ENCODE measurements around the gene LIMK1. TPM values are rescaled to one million over a fixed set of nuclear protein-coding genes. Genes with fewer than 3 reads are reported as not detected.

Gene LIMK1
- total RNA-seq, 1 donor from 2014 or later = 51.0 TPM

DNA sequence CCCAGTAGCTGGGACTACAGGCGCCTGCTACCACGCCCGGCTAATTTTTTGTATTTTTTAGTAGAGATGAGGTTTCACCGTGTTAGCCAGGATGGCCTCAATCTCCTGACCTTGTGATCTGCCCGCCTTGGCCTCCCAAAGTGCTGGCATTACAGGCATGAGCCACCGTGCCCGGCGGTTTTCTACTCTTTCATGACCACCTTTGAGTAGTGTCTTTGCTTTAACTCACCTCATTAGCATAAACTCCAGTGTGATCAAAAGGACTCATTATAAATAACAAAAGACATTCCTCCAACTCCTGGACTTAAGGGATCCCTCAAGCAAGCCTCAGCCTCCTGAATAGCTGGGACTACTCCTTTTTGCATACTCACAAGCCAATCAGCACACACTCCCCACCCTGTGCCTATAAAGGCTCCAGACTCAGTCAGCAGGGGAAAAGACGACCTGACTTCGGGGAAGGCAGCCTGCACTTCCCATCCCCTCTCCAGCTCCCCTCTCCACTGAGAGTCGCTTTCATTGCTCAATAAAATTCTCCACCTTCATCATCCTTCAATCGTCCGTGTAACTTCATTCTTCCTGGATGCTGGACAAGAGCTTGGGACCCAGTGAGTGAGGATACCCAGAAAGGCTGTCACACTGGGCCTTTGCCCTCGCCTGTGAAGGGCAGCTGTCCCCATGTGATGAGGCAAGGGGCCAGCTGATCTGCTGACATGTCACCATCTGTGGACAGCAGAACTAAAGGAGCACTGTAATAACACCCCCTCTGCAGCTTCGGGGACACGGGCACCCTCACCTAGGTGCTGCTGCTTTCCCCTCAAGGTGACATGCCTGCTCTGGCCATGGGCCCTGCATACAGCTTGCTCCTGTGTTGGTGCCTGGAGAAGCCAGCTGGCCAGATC is 55.6 kb downstream of the LIMK1 start:
- no peak for DNase-seq (ENCODE audit: low spot score)
- TF ChIP-seq, protein P1, sequence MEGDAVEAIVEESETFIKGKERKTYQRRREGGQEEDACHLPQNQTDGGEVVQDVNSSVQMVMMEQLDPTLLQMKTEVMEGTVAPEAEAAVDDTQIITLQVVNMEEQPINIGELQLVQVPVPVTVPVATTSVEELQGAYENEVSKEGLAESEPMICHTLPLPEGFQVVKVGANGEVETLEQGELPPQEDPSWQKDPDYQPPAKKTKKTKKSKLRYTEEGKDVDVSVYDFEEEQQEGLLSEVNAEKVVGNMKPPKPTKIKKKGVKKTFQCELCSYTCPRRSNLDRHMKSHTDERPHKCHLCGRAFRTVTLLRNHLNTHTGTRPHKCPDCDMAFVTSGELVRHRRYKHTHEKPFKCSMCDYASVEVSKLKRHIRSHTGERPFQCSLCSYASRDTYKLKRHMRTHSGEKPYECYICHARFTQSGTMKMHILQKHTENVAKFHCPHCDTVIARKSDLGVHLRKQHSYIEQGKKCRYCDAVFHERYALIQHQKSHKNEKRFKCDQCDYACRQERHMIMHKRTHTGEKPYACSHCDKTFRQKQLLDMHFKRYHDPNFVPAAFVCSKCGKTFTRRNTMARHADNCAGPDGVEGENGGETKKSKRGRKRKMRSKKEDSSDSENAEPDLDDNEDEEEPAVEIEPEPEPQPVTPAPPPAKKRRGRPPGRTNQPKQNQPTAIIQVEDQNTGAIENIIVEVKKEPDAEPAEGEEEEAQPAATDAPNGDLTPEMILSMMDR (IDR thresholded peaks at IDR 0.05; ENCODE audit: unreplicated experiment) = no peak
- Mint-ChIP-seq H3K9me3 (ENCODE audit: unreplicated experiment) (no peaks in the 10 kb centered on the region), H3K4me1 (ENCODE audit: unreplicated experiment) (peaks cover 7% of the 10 kb centered on the region), H3K36me3 (ENCODE audit: low read depth, unreplicated experiment) (no peaks in the 10 kb centered on the region), H3K27me3 (ENCODE audit: unreplicated experiment) (peaks cover 4% of the 10 kb centered on the region), H3K27ac (ENCODE audit: unreplicated experiment) (no peak overlapping the region), H3K4me3 (ENCODE audit: unreplicated experiment) (peak overlapping the region; percentile 4)

DNA sequence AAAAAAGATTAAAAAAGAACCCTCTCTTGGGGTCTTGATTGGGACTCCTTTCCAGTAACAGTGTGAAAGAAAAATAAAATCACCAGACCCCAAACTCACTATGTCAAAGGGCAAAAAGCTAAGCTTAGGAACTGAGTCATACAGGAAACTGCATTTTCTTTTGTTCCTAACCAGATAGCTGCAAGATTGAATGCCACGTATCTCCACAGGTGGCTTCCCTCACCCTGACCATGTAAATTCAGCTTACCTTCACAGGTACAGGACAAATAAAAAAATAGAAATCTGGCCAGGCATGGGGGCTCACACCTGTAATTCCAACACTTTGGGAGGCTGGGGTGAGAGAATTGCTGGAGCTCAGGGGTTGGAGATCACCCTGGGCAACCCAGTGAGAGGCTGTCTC is 58.1 kb downstream of the LIMK1 start:
- TF ChIP-seq, protein P1 (IDR thresholded peaks at IDR 0.05; ENCODE audit: unreplicated experiment) = no peak
- H3K9me3 Mint-ChIP-seq (ENCODE audit: unreplicated experiment) = no peaks in the 10 kb centered on the region
- H3K4me3 Mint-ChIP-seq (ENCODE audit: unreplicated experiment) = no peak overlapping the region
- no peak for DNase-seq (ENCODE audit: low spot score)
- peaks cover 7% of the 10 kb centered on the region for H3K4me1 Mint-ChIP-seq (ENCODE audit: unreplicated experiment)
- no peak overlapping the region for H3K27ac Mint-ChIP-seq (ENCODE audit: unreplicated experiment)
- H3K27me3 Mint-ChIP-seq (ENCODE audit: unreplicated experiment) = peaks cover 4% of the 10 kb centered on the region
- peaks cover 9% of the 10 kb centered on the region for H3K36me3 Mint-ChIP-seq (ENCODE audit: low read depth, unreplicated experiment)

DNA sequence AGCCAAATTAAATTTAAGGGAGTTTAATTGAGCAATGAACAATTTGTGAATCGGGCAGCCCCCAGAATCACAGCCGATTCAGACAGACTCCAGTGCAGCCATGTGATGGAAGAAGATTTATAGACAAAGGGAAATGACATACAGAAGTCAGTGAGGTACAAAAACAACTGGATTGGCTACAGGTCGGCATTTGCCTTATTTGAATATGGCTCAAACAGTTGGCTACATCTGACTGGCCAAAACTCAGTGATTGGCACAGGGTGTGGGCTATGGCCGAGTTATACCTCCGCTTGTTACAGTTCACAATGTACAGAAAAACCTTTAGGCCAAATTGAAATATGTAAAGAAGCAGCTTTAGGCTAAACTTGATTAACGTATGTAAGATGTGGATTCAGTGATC is 59.8 kb downstream of the LIMK1 start:
- peaks cover 4% of the 10 kb centered on the region for H3K27me3 Mint-ChIP-seq (ENCODE audit: unreplicated experiment)

DNA sequence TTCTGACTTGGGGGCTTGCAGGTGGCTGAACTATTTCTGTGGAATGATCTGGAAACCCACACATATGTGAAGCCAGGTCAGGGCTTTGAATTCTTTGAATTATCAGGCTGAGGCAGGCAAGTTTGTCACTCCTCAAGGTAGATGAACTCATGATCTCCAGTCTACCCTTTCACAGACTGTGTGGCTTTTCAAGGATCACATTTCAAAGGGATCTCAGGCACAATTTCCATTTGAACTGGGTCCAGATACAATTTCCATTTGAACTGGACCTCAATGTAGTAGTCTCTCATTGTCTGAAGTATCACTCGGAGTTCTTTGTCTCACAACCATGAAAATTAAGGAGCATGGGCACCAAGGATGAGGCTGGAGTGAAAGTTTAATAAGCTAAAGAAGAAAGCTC is 64.9 kb downstream of the LIMK1 start:
- Mint-ChIP-seq H3K4me1 (ENCODE audit: unreplicated experiment) (no peaks in the 10 kb centered on the region), H3K27me3 (ENCODE audit: unreplicated experiment) (peaks cover 2% of the 10 kb centered on the region), H3K4me3 (ENCODE audit: unreplicated experiment) (no peak overlapping the region), H3K36me3 (ENCODE audit: low read depth, unreplicated experiment) (peaks cover 9% of the 10 kb centered on the region), H3K9me3 (ENCODE audit: unreplicated experiment) (no peaks in the 10 kb centered on the region), H3K27ac (ENCODE audit: unreplicated experiment) (no peak overlapping the region)
- TF ChIP-seq, protein P1 (IDR thresholded peaks at IDR 0.05; ENCODE audit: unreplicated experiment) = no peak
- no peak for DNase-seq (ENCODE audit: low spot score)

More for the DNA sequence above, 59.8 kb downstream of the LIMK1 start:
- no peak overlapping the region for H3K4me3 Mint-ChIP-seq (ENCODE audit: unreplicated experiment)
- peaks cover 9% of the 10 kb centered on the region for H3K36me3 Mint-ChIP-seq (ENCODE audit: low read depth, unreplicated experiment)
- TF ChIP-seq, protein P1 (IDR thresholded peaks at IDR 0.05; ENCODE audit: unreplicated experiment) = no peak
- peaks cover 5% of the 10 kb centered on the region for H3K4me1 Mint-ChIP-seq (ENCODE audit: unreplicated experiment)
- no peak for DNase-seq (ENCODE audit: low spot score)
- no peaks in the 10 kb centered on the region for H3K9me3 Mint-ChIP-seq (ENCODE audit: unreplicated experiment)
- no peak overlapping the region for H3K27ac Mint-ChIP-seq (ENCODE audit: unreplicated experiment)

DNA sequence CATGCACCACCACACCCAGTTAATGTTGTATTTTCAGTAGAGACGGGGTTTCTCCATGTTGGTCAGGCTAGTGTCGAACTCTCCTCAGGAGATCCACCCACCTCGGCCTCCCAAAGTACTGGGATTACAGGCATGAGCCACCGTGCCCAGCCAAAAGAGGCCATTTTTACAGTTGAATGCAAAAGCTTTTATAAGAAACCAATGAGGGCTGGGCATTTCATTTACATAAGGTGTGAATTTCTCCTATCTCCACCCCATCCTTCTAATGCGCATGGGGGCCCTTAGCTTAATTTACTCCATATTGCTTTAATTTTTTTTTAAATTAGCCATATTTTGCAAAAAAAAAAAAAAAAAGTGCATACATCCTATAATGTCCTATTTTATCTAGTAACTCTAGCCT is 65.5 kb downstream of the LIMK1 start:
- Mint-ChIP-seq H3K27me3 (ENCODE audit: unreplicated experiment) (peaks cover 2% of the 10 kb centered on the region), H3K36me3 (ENCODE audit: low read depth, unreplicated experiment) (peaks cover 9% of the 10 kb centered on the region), H3K27ac (ENCODE audit: unreplicated experiment) (no peak overlapping the region)

More for the DNA sequence above, 65.5 kb downstream of the LIMK1 start:
- no peak for DNase-seq (ENCODE audit: low spot score)
- TF ChIP-seq, protein P1 (IDR thresholded peaks at IDR 0.05; ENCODE audit: unreplicated experiment) = no peak
- Mint-ChIP-seq H3K4me1 (ENCODE audit: unreplicated experiment) (no peaks in the 10 kb centered on the region), H3K9me3 (ENCODE audit: unreplicated experiment) (no peaks in the 10 kb centered on the region), H3K4me3 (ENCODE audit: unreplicated experiment) (no peak overlapping the region)

All from endothelial cell (in vitro differentiated cells).